NCI-H345 treated with DMSO at 0.1 percent for 48 hours (cell line): ENCODE data around the gene SCOC.
"Not testable (repeated sequence)": the region's sequence is repeated elsewhere in the genome, so short reads cannot be mapped to it uniquely, and the experiment has no call there.

Source experiments
- DNase-seq: peaks from one replicate; lab custom pipeline; 2025; ENCODE audit not compliant: unreplicated experiment; lab: John Stamatoyannopoulos, UW

SCOC gene

GRCh38 chr4:140359562-140360427 is 13.7 kb upstream of the SCOC start:
- DNase-seq: peak; percentile 61

DNA sequence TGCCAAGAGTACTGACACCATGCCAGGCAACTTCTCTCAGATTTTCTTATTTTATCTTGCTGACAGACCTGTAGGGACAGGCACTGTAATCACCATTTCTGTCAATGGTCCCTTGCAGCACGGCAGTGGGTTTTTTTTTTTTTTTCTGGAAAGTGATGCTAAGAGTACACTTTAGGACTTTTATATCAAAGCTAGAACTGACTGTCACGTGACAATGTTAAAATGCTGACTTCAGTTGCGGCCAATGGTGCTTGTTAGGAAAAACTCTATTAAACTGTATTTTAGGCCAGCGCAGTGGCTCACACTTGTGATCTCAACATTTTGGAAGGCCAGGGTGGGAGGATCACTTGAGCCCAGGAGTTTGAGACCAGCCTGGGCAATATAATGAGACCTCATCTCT is 12.3 kb upstream of the SCOC start:
- DNase-seq: no peak

DNA sequence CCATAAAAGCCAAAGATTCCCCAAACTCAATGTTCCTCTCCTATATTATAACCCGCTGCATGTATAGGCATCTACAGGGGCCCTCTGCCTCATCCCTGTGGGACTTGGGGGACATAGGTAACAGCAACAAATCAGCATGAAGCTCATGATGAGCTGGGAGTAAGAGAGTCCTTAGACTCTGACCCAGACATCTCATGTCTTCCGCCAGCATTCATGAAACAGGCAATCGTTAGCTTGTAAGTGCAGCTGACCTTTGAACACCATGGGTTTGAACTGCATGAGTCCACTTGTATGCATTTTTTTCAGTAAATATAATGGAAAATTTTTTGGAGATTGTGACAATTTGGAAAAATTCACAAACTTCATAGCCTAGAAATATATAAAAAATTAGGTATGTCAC is 10.4 kb upstream of the SCOC start:
- no peak for DNase-seq

- peak; percentile 73 for DNase-seq
These were observed 9.9 kb upstream of the SCOC start for GRCh38 chr4:140363558-140363957.

GRCh38 chr4:140367738-140368137 is 5.7 kb upstream of the SCOC start:
- DNase-seq: no peak

DNA sequence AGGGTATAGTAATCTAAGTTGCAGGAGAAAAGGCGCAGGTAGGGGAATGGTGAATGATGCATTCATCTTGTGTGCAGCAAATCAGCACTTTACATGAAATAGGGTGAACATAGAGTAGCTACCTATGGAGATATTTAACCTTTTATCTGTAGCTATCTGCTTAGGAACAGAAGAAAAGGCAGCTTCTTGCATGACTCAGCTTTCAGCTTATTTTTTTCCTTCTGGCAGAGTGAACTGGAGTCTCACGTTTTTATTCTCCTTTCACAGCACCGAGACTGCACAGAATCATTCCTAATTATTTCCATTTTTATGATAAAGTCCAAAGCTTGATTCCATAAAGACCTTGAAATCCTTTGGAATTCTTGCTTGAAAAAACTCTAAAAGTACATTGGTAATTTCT is 4.8 kb upstream of the SCOC start:
- no peak for DNase-seq

DNA sequence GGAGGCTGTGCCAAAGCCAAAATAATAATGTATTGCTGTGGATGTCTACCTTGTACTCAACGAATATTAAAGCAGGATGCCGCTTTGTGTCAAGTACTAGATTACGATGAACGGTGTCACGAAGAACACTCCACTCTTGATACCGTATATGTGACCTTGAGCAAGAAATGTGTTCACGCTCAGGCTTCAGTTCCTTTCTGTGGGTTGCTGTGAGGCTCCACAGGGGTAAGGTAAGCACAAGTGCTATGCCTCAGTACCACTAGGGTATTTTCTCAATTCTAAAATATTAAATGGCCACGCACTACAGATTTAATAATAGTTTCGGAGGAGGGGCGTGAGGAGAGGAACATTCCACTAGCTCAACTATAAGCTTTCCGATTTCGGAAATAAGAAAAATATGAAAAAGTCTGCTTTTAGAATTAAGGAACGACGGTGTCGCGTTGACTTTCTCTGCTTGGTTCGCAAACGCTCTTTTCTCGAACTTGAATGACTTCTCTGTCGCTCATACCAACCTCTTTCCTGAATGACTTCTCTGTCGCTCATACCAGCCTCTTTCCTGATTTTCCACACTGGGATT is 607 bp upstream of the SCOC start:
- peak; percentile 42 for DNase-seq

DNA sequence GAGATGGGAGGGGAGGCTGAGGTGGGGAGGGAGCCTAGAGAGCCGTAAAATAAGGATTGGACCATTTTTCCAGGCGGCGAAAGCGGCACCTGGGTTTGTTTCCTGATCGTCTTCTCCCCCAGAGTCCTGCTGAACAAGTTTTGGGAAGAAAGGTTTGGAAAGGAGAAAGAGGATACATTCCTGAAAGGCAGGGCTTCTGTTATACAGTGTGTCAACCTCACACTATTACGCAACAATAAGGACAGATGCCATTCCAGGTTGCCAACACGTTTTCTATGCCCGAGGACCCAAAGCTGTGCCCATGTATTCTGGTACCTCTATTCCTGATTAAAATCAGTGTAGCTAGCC is 658 bp downstream of the SCOC start:
- no peak for DNase-seq

GRCh38 chr4:140382732-140383131 is 9.3 kb downstream of the SCOC start:
- DNase-seq: no peak

- no peak for DNase-seq
These were observed 14.6 kb downstream of the SCOC start for GRCh38 chr4:140388015-140388414.

- no peak for DNase-seq
These were observed 22.2 kb downstream of the SCOC start for GRCh38 chr4:140395668-140396067.

DNA sequence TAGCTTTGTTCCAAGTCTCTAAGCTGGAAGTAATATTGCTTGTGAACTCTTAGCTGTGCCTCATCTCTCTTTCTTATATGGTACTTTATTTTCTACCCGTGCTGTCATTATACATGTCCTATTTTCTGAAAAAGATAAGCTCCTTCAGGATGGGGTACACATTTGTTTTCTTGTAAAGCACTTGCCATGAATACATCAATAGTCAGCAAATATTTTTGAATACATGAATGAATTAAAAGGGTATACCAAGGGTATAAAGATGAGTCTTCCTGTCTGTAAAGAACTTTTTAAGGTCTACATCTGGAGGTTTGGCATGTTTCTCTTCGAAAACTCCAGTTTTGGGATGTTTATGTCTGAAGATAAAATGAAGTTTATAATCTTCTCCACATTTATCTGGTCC is 26.7 kb downstream of the SCOC start:
- DNase-seq: no peak

DNA sequence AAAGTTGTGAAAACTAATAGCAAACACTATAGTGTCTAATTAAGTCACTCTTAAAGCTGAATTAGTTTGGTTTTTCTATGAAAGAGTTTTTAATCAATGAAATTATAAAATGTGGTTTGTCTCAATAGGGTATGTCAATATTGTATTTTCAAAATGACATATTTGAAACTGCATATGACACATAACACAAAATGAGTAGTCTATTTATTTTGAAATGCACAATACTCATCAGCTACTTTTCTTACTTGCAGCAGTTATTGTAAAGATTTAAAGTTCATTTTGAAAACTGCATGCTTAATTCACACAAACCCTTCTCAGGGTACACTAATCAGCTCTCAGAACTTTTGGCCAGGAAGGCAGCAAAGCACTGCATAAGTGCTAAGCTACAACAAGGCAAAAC is 32.8 kb downstream of the SCOC start:
- no peak for DNase-seq

- DNase-seq: no peak
These were observed 35.5 kb downstream of the SCOC start for GRCh38 chr4:140408974-140409373.

GRCh38 chr4:140413130-140413969 is 39.9 kb downstream of the SCOC start:
- not testable (repeated sequence) for DNase-seq

- no peak for DNase-seq
These were observed 49.7 kb downstream of the SCOC start for GRCh38 chr4:140423106-140423505.

- peak; percentile 38 for DNase-seq
These were observed 53.2 kb downstream of the SCOC start for GRCh38 chr4:140426610-140427105.

- peak; percentile 62 for DNase-seq
These were observed 53.9 kb downstream of the SCOC start, which contains the start of gene CLGN for GRCh38 chr4:140427106-140427918. CLGN (minus strand) TSS chr4:140427648; CDS start chr4:140413078, 14,570 bp downstream.

GRCh38 chr4:140427919-140428471 is 54.5 kb downstream of the SCOC start:
- no peak for DNase-seq
